Left ventricle myocardium inferior (tissue), 1 donor: ENCODE results near the gene RNF17. TPM values are rescaled to one million over a fixed set of nuclear protein-coding genes. Genes with fewer than 3 reads are reported as not detected.

Experiments used
- DNase-seq: peaks from one replicate; pipeline ENCODE4 v3.0.0-alpha.2; 2020
- H3K27ac ChIP-seq: fragments of 200-600 bp; replicated peaks from 2 replicates; pipeline ENCODE4 v1.8.0; 2021
- H3K27me3 ChIP-seq: fragments of 200-600 bp; 2 replicates; pipeline ENCODE4 v1.8.0; 2021; ENCODE audit warnings: low read depth
- H3K36me3 ChIP-seq: fragments of 200-600 bp; 2 replicates; pipeline ENCODE4 v1.8.0; 2021
- H3K4me1 ChIP-seq: fragments of 200-600 bp; 2 replicates; pipeline ENCODE4 v1.8.0; 2021
- H3K4me3 ChIP-seq: fragments of 200-600 bp; 2 replicates; pipeline ENCODE4 v1.8.0; 2021; ENCODE audit warnings: mild to moderate bottlenecking, moderate library complexity
- H3K9me3 ChIP-seq: fragments of 200-600 bp; replicated peaks from 2 replicates; pipeline ENCODE4 v1.8.0; 2021
- intact Hi-C: fragments of 100-400 bp; cut with micrococcal nuclease; formaldehyde crosslinking; loops from one replicate; pipeline ENCODE4 v1.11.0; 2022
- total RNA-seq: library from RNA; stranded (reverse); fragmentation: NEBNext Ultra II Directional; extraction: Animal tissue kit (Norgen Biotek cat#: 25700); gene quantifications from one replicate; pipeline ENCODE4 v1.2.1, GENCODE V29; 2021
- TF ChIP-seq, protein P1 (sequence below): fragments of 200-600 bp; IDR thresholded peaks from 2 replicates; pipeline ENCODE4 v1.8.0; 2021; ENCODE audit warnings: antibody characterized with exemption, mild to moderate bottlenecking, borderline replicate concordance
- donor health status: DM: no; HTN: yes; CAD: no; lungs with severe emphysema.

RNF17 gene
- total RNA-seq, 1 donor from 2014 or later = not detected

DNA sequence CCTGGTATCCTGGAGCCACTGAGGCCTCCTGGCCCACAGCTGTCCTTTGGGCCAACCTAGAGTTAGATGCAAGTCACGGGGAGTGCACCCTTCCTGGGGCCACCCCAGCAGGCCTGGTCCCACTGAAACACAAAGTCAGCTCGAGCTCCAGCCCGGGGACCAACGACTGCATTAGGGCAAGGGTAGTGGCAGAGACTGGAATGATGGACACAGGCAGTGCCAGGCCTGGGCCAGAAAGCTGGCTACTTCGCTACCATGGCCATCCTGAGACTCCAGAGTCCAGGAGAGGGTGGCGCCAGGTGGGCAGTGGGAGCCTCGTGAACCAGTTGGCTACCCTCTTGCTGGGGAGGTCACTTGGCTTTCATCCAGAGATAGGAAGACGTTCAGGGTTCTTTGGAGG lies 22.2 kb upstream of the RNF17 start:
- no peaks in the 10 kb centered on the region for H3K9me3 ChIP-seq
- H3K4me1 ChIP-seq = peaks cover 8% of the 10 kb centered on the region
- intact Hi-C loops = no loop called here
- H3K4me3 ChIP-seq = no peak overlapping the region
- no peak overlapping the region for H3K27ac ChIP-seq
- no peak for DNase-seq
- peaks cover 53% of the 10 kb centered on the region for H3K27me3 ChIP-seq
- TF ChIP-seq, protein P1, sequence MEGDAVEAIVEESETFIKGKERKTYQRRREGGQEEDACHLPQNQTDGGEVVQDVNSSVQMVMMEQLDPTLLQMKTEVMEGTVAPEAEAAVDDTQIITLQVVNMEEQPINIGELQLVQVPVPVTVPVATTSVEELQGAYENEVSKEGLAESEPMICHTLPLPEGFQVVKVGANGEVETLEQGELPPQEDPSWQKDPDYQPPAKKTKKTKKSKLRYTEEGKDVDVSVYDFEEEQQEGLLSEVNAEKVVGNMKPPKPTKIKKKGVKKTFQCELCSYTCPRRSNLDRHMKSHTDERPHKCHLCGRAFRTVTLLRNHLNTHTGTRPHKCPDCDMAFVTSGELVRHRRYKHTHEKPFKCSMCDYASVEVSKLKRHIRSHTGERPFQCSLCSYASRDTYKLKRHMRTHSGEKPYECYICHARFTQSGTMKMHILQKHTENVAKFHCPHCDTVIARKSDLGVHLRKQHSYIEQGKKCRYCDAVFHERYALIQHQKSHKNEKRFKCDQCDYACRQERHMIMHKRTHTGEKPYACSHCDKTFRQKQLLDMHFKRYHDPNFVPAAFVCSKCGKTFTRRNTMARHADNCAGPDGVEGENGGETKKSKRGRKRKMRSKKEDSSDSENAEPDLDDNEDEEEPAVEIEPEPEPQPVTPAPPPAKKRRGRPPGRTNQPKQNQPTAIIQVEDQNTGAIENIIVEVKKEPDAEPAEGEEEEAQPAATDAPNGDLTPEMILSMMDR = no peak
- H3K36me3 ChIP-seq = no peaks in the 10 kb centered on the region

GRCh38 chr13:24742294-24742693 lies 21.7 kb upstream of the RNF17 start:
- Histone ChIP-seq H3K4me1 (peaks cover 13% of the 10 kb centered on the region), H3K27me3 (peaks cover 58% of the 10 kb centered on the region), H3K4me3 (no peak overlapping the region), H3K27ac (no peak overlapping the region), H3K9me3 (no peaks in the 10 kb centered on the region), H3K36me3 (no peaks in the 10 kb centered on the region)
- DNase-seq = no peak
- intact Hi-C loops = no loop called here
- TF ChIP-seq, protein P1 = no peak

DNA sequence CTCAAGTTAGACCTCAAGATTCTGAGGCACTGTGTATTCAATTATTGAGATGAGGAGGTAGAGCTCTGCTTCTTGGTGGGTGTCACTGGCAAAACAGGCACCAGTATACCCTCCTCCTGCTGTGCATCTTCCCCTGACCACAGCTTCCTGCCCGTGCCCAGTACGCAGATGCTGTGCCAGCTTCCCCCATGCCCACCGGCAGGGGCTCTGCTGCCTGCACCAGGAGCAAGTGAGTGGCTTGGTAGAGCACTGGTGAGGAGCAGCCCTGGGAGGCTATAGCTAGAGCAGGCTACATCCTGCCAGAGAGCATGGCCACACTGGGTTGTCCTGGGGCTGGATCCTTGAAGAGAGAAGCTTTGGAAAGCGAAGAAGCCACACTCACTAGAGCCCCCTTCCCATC lies 21.0 kb upstream of the RNF17 start:
- peaks cover 20% of the 10 kb centered on the region for H3K4me1 ChIP-seq
- H3K27ac ChIP-seq = no peak overlapping the region
- intact Hi-C loops = no loop called here
- no peaks in the 10 kb centered on the region for H3K36me3 ChIP-seq
- H3K4me3 ChIP-seq = no peak overlapping the region
- no peaks in the 10 kb centered on the region for H3K9me3 ChIP-seq
- TF ChIP-seq, protein P1 = no peak
- no peak for DNase-seq
- H3K27me3 ChIP-seq = peaks cover 65% of the 10 kb centered on the region

DNA sequence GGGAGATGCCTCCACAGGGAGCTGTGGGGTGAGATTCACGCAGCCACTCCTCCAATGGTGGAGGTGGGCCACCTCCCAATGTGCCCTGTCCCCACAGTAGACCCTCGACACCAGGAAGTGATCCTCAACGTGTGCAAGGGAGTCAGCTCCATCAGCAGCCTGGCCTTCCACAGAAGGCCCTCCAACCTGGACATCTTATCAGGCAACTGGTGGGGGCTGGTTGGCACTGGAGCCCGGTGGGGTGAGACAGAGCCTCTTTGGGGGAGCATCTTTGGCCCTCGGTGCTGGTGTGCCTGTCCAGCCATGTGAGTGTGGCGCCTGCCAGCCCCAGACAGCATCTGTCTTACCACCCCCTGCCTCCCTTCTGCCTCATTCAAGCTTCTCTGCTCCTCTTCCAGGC lies 19.7 kb upstream of the RNF17 start:
- peaks cover 78% of the 10 kb centered on the region for H3K27me3 ChIP-seq
- TF ChIP-seq, protein P1 = no peak
- H3K4me3 ChIP-seq = no peak overlapping the region
- no peaks in the 10 kb centered on the region for H3K36me3 ChIP-seq
- intact Hi-C loops = no loop called here
- H3K9me3 ChIP-seq = no peaks in the 10 kb centered on the region
- no peak for DNase-seq
- peaks cover 21% of the 10 kb centered on the region for H3K4me1 ChIP-seq
- H3K27ac ChIP-seq = no peak overlapping the region

DNA sequence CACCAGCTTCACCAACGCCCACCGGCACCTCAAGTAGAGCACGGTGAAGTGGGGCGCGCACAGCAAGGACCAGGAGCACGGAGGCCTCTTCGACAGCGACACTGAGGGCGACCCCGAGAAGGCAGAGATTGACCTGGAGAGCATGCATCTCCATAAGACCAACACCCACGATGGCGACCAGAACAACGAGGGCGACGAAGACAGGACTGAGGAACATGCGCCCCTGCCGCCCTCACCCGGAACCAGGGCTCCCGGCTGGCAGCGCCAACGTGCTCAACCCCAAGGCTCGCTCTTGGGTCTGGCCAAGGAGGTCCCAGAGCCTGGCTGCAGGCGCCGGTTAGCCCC lies 18.5 kb upstream of the RNF17 start:
- no peak for DNase-seq
- Histone ChIP-seq H3K4me1 (peaks cover 21% of the 10 kb centered on the region), H3K9me3 (no peaks in the 10 kb centered on the region), H3K4me3 (no peak overlapping the region), H3K27me3 (peaks cover 90% of the 10 kb centered on the region), H3K36me3 (no peaks in the 10 kb centered on the region), H3K27ac (no peak overlapping the region)
- TF ChIP-seq, protein P1 = no peak
- intact Hi-C loops = no loop called here
